A549 (cell line): Measurements from ENCODE around the gene CPOX.

Experiments used
- CTCF ChIP-seq: fragments of >200 bp; sonication (Bioruptor Twin); formaldehyde crosslinking; IDR thresholded peaks from 3 replicates; pipeline ENCODE4 v1.5.1; 2016
- EHF ChIP-seq: fragments of 250-450 bp; sonication (Bioruptor Pico); IDR thresholded peaks from 2 replicates; pipeline ENCODE4 v1.5.0; 2020; ENCODE audit warnings: mild to moderate bottlenecking
- ESRRA ChIP-seq: fragments of 150-350 bp; IDR thresholded peaks from 2 replicates; pipeline ENCODE4 v1.6.1; 2014; ENCODE audit warnings: mild to moderate bottlenecking, low read length, borderline replicate concordance
- JUN ChIP-seq, 2 experiments: fragments of >200 bp; sonication (Bioruptor Twin); formaldehyde crosslinking; IDR thresholded peaks; 2 replicates in 1 of 2; 3 replicates in 1 of 2; pipeline ENCODE4 v1.6.1; 2016 to 2017
- MAX ChIP-seq: IDR thresholded peaks from 2 replicates; pipeline ENCODE4 v1.6.1; 2012
- POLR2A ChIP-seq: IDR thresholded peaks from 2 replicates; pipeline ENCODE4 v1.6.1; 2012; ENCODE audit warnings: mild to moderate bottlenecking, low read length

GRCh38 chr3:98541695-98542094 is 51.7 kb downstream of the CPOX start:
- TF ChIP-seq MAX (no peak), JUN (IDR thresholded peaks at IDR 0.05) (no peak), POLR2A (no peak), ESRRA (no peak), CTCF (no peak), EHF (CRISPR knock-in tag) (no peak)
